Suprapubic skin (tissue), 4 donors: Measurements from ENCODE around the gene PRKRIP1. TPM values are rescaled to one million over a fixed set of nuclear protein-coding genes. Genes with fewer than 3 reads are reported as not detected.
A peak's percentile ranks its signal among the peaks of the same experiment; 100 is the strongest.

ENCODE experiments used
- DNase-seq, 2 donors: peaks; one replicate each; pipeline ENCODE4 v3.0.0-alpha.2; 2019; ENCODE audit warnings: low spot score in 2 of 2
- H3K27ac ChIP-seq: fragments of 200-600 bp; sonication (generic); one replicate; pipeline ENCODE4 v1.5.1; 2019
- H3K27me3 ChIP-seq: fragments of 200-600 bp; sonication (generic); one replicate; pipeline ENCODE4 v1.5.1; 2019
- H3K36me3 ChIP-seq: fragments of 200-600 bp; sonication (generic); one replicate; pipeline ENCODE4 v1.5.1; 2019
- H3K4me1 ChIP-seq: fragments of 200-600 bp; sonication (generic); one replicate; pipeline ENCODE4 v1.5.1; 2019
- H3K4me3 ChIP-seq: fragments of 200-600 bp; sonication (generic); one replicate; pipeline ENCODE4 v1.5.1; 2019; ENCODE audit warnings: mild to moderate bottlenecking
- H3K9me3 ChIP-seq: fragments of 200-600 bp; sonication (generic); one replicate; pipeline ENCODE4 v1.5.1; 2019
- CTCF ChIP-seq, 2 donors: fragments of 200-600 bp in 1 of 2; fragments of 450-650 bp in 1 of 2; sonication (generic) in 1 of 2; IDR thresholded peaks; one replicate each; pipeline ENCODE4 v1.5.1; 2016 to 2019; ENCODE audit warnings: antibody characterized with exemption in 2 of 2, mild to moderate bottlenecking in 1 of 2, moderate library complexity in 1 of 2
- EP300 ChIP-seq: sonication (generic); formaldehyde crosslinking; IDR thresholded peaks from one replicate; pipeline ENCODE4 v1.6.1; 2017; ENCODE audit warnings: antibody characterized with exemption
- POLR2A ChIP-seq, 2 donors: fragments of 450-650 bp; IDR thresholded peaks; one replicate each; pipeline ENCODE4 v1.6.1; 2017; ENCODE audit warnings: antibody characterized with exemption in 2 of 2, mild to moderate bottlenecking in 2 of 2, moderate library complexity in 2 of 2
- POLR2AphosphoS5 ChIP-seq, 3 donors: sonication (generic); formaldehyde crosslinking; IDR thresholded peaks; one replicate each; pipeline ENCODE4 v1.6.1; 2017; ENCODE audit warnings: antibody characterized with exemption in 3 of 3
- WGBS: methylation state at CpG from one replicate; pipeline ENCODE4 v1.1.5; 2018; 5-methylcytosine and 5-hydroxymethylcytosine counted together
- total RNA-seq, 4 donors: library from RNA; depleted of rRNA; stranded (reverse); fragments of >200 nt; gene quantifications; one replicate each; pipeline ENCODE4 v1.1.0, GENCODE V29; 2016

Gene PRKRIP1
- total RNA-seq, 4 donors from 2014 or later: 21.5 to 54.7 (median 23.3) TPM

- Histone ChIP-seq H3K27ac (no peak overlapping the region), H3K4me3 (no peak overlapping the region), H3K27me3 (no peaks in the 10 kb centered on the region), H3K36me3 (peaks cover 19% of the 10 kb centered on the region), H3K4me1 (peaks cover 12% of the 10 kb centered on the region), H3K9me3 (no peaks in the 10 kb centered on the region)
- WGBS: 95% methylated on average over 1 of the region's 1 CpG
- TF ChIP-seq POLR2A (IDR thresholded peaks at IDR 0.05): no peak
- no peak for TF ChIP-seq EP300
- TF ChIP-seq POLR2AphosphoS5 (IDR thresholded peaks at IDR 0.05): no peak
- TF ChIP-seq CTCF (IDR thresholded peaks at IDR 0.05): no peak
- no peak for DNase-seq
Measured at GRCh38 chr7:102392330-102392729, 3.8 kb upstream of the PRKRIP1 start.

- Histone ChIP-seq H3K27ac (no peak overlapping the region), H3K4me3 (no peak overlapping the region), H3K36me3 (peaks cover 13% of the 10 kb centered on the region), H3K27me3 (no peaks in the 10 kb centered on the region), H3K9me3 (no peaks in the 10 kb centered on the region), H3K4me1 (peaks cover 15% of the 10 kb centered on the region)
- no peak for DNase-seq
- 78% methylated on average over 9 of the region's 9 CpGs for WGBS
- TF ChIP-seq POLR2A (IDR thresholded peaks at IDR 0.05): no peak
- TF ChIP-seq POLR2AphosphoS5 (IDR thresholded peaks at IDR 0.05): no peak
- no peak for TF ChIP-seq EP300
Measured at GRCh38 chr7:102393467-102393866, 2.7 kb upstream of the PRKRIP1 start.

GRCh38 chr7:102395592-102395872 is 631 bp upstream of the PRKRIP1 start:
- Histone ChIP-seq H3K27ac (peak overlapping the region; percentile 89), H3K4me3 (peak overlapping the region; percentile 92), H3K4me1 (peaks cover 15% of the 10 kb centered on the region), H3K36me3 (peaks cover 26% of the 10 kb centered on the region), H3K9me3 (no peaks in the 10 kb centered on the region), H3K27me3 (no peaks in the 10 kb centered on the region)
- TF ChIP-seq POLR2A (IDR thresholded peaks at IDR 0.05) (no peak), EP300 (no peak), POLR2AphosphoS5 (IDR thresholded peaks at IDR 0.05) (no peak), CTCF (IDR thresholded peaks at IDR 0.05) (no peak)
- WGBS: 8% methylated on average over 9 of the region's 9 CpGs
- DNase-seq: no peak

GRCh38 chr7:102396710-102397019 is 502 bp downstream of the PRKRIP1 start:
- H3K4me3 ChIP-seq: peak overlapping the region; percentile 92
- DNase-seq: no peak
- TF ChIP-seq POLR2AphosphoS5 (IDR thresholded peaks at IDR 0.05) (no peak), POLR2A (IDR thresholded peaks at IDR 0.05) (no peak), EP300 (no peak), CTCF (IDR thresholded peaks at IDR 0.05) (no peak)
- 0% methylated on average over 12 of the region's 12 CpGs for WGBS
- H3K27ac ChIP-seq: peak overlapping the region; percentile 89
- H3K36me3 ChIP-seq: peaks cover 36% of the 10 kb centered on the region
- peaks cover 15% of the 10 kb centered on the region for H3K4me1 ChIP-seq
- no peaks in the 10 kb centered on the region for H3K9me3 ChIP-seq
- H3K27me3 ChIP-seq: no peaks in the 10 kb centered on the region

GRCh38 chr7:102398543-102398942 is 2.4 kb downstream of the PRKRIP1 start:
- TF ChIP-seq EP300 (no peak), CTCF (IDR thresholded peaks at IDR 0.05) (no peak), POLR2A (IDR thresholded peaks at IDR 0.05) (no peak), POLR2AphosphoS5 (IDR thresholded peaks at IDR 0.05) (no peak)
- Histone ChIP-seq H3K27me3 (no peaks in the 10 kb centered on the region), H3K36me3 (peaks cover 46% of the 10 kb centered on the region), H3K4me3 (no peak overlapping the region), H3K4me1 (peaks cover 15% of the 10 kb centered on the region), H3K27ac (no peak overlapping the region), H3K9me3 (no peaks in the 10 kb centered on the region)
- WGBS: 95% methylated on average over 8 of the region's 8 CpGs
- no peak for DNase-seq

- no peaks in the 10 kb centered on the region for H3K27me3 ChIP-seq
- H3K4me3 ChIP-seq: no peak overlapping the region
- H3K4me1 ChIP-seq: peaks cover 14% of the 10 kb centered on the region
- TF ChIP-seq CTCF (IDR thresholded peaks at IDR 0.05) (no peak), POLR2A (IDR thresholded peaks at IDR 0.05) (no peak), POLR2AphosphoS5 (IDR thresholded peaks at IDR 0.05) (no peak), EP300 (no peak)
- no peak for DNase-seq
- H3K27ac ChIP-seq: no peak overlapping the region
- 90% methylated on average over 5 of the region's 5 CpGs for WGBS
- H3K9me3 ChIP-seq: no peaks in the 10 kb centered on the region
- H3K36me3 ChIP-seq: peaks cover 63% of the 10 kb centered on the region
Measured at GRCh38 chr7:102400360-102400759, 4.2 kb downstream of the PRKRIP1 start.
